Endodermal cell (in vitro differentiated cells): ENCODE results near the gene POU2AF2. TPM values are rescaled to one million over a fixed set of nuclear protein-coding genes. Genes with fewer than 3 reads are reported as not detected.

ENCODE experiments used
- DNase-seq: peaks from one replicate; pipeline ENCODE4 v3.0.0-alpha.2; 2017
- H3K27ac ChIP-seq: 2 replicates; pipeline ENCODE4 v1.5.1; 2013; ENCODE audit warnings: mild to moderate bottlenecking, low read depth, low read length, moderate library complexity
- H3K27me3 ChIP-seq: 2 replicates; pipeline ENCODE4 v1.6.1; 2013; ENCODE audit warnings: mild to moderate bottlenecking, low read length, moderate library complexity; ENCODE audit not compliant: insufficient read depth, control insufficient read depth, poor library complexity, severe bottlenecking
- H3K36me3 ChIP-seq: 2 replicates; pipeline ENCODE4 v1.7.0; 2013; ENCODE audit warnings: mild to moderate bottlenecking, low read length, moderate library complexity; ENCODE audit not compliant: control insufficient read depth, insufficient read depth
- H3K4me1 ChIP-seq: one replicate; pipeline ENCODE4 v1.7.0; 2013; ENCODE audit warnings: low read length; ENCODE audit not compliant: control insufficient read depth, insufficient read depth
- H3K4me3 ChIP-seq: 2 replicates; pipeline ENCODE4 v1.5.1; 2013; ENCODE audit warnings: mild to moderate bottlenecking, low read length, moderate library complexity
- H3K9ac ChIP-seq: 2 replicates; pipeline ENCODE4 v1.6.1; 2013; ENCODE audit warnings: mild to moderate bottlenecking, low read length, moderate library complexity; ENCODE audit not compliant: poor library complexity, severe bottlenecking; ENCODE audit errors: extremely low read depth
- H3K9me3 ChIP-seq: 2 replicates; pipeline ENCODE4 v1.6.1; 2013; ENCODE audit warnings: mild to moderate bottlenecking, low read length, moderate library complexity; ENCODE audit not compliant: control insufficient read depth
- H3K27ac Mint-ChIP-seq: 2 replicates; pipeline ENCODE4 v1.8.0; 2020; ENCODE audit warnings: mixed read lengths
- H3K27me3 Mint-ChIP-seq: 2 replicates; pipeline ENCODE4 v1.8.0; 2021; ENCODE audit warnings: mild to moderate bottlenecking, mixed read lengths; ENCODE audit not compliant: insufficient read depth
- H3K36me3 Mint-ChIP-seq: 2 replicates; pipeline ENCODE4 v1.8.0; 2020; ENCODE audit warnings: low read depth, mixed read lengths
- H3K4me1 Mint-ChIP-seq: 2 replicates; pipeline ENCODE4 v1.8.0; 2020; ENCODE audit warnings: mixed read lengths
- H3K4me3 Mint-ChIP-seq: 2 replicates; pipeline ENCODE4 v1.8.0; 2020; ENCODE audit warnings: mild to moderate bottlenecking, moderate library complexity, mixed read lengths
- H3K9me3 Mint-ChIP-seq: 2 replicates; pipeline ENCODE4 v1.8.0; 2020; ENCODE audit warnings: mild to moderate bottlenecking, mixed read lengths
- WGBS, 2 experiments: methylation state at CpG; one replicate each; pipeline versions ENCODE4 v1.1.5 to v1.1.7; 2013; ENCODE audit warnings: missing lambda C conversion rate in 2 of 2, mixed read lengths in 1 of 2; ENCODE audit not compliant: insufficient coverage in 1 of 2, insufficient read length in 1 of 2; 5-methylcytosine and 5-hydroxymethylcytosine counted together
- total RNA-seq, 2 donors: library from RNA; stranded (reverse); fragmentation: NEBNext Ultra II Directional in 1 of 2; extraction: Animal tissue kit (Norgen Biotek cat#: 25700) in 1 of 2; gene quantifications; 2 replicates in 1 of 2; 3 replicates in 1 of 2; pipeline ENCODE4 v1.2.1, GENCODE V29; 2021
- TF ChIP-seq, protein P1 (sequence below): fragments of 200-600 bp; sonication (generic); conservative IDR thresholded peaks from 2 replicates; pipeline ENCODE4 v1.5.0; 2021; ENCODE audit warnings: antibody characterized with exemption, mild to moderate bottlenecking

POU2AF2 gene
- total RNA-seq, 2 donors from 2014 or later, result not detected

DNA sequence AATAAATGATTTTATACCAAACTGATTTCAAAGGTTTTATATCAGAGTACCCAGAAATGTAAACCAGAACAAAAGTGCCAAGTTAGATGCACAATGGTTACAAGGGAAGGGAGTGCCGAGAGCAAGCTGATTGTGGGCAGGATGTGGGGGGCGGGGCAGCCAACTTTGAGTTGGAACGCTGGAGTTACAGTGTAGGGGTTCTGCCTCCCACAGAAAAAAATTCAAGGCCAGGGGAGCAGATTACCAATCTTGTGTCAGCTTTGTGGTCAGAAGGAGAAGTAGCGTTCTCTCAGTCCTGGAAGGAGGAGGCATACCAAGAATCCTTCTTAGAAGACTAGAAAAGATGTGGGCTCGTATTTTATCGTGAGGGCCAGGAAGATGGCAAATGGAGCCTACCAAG is 15.9 kb upstream of the POU2AF2 start:
- 87 to 90% methylated on average over 5 to 6 of the region's 6 CpGs for WGBS, 2 experiments
- Histone ChIP-seq H3K4me1 (no peaks in the 10 kb centered on the region), H3K9ac (no peak overlapping the region), H3K27ac (no peak overlapping the region), H3K36me3 (no peaks in the 10 kb centered on the region), H3K9me3 (peaks cover 19% of the 10 kb centered on the region), H3K4me3 (no peak overlapping the region), H3K27me3 (peaks cover 9% of the 10 kb centered on the region)
- no peak for DNase-seq
- TF ChIP-seq, protein P1, sequence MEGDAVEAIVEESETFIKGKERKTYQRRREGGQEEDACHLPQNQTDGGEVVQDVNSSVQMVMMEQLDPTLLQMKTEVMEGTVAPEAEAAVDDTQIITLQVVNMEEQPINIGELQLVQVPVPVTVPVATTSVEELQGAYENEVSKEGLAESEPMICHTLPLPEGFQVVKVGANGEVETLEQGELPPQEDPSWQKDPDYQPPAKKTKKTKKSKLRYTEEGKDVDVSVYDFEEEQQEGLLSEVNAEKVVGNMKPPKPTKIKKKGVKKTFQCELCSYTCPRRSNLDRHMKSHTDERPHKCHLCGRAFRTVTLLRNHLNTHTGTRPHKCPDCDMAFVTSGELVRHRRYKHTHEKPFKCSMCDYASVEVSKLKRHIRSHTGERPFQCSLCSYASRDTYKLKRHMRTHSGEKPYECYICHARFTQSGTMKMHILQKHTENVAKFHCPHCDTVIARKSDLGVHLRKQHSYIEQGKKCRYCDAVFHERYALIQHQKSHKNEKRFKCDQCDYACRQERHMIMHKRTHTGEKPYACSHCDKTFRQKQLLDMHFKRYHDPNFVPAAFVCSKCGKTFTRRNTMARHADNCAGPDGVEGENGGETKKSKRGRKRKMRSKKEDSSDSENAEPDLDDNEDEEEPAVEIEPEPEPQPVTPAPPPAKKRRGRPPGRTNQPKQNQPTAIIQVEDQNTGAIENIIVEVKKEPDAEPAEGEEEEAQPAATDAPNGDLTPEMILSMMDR, result no peak
- Mint-ChIP-seq H3K4me1 (peaks cover 4% of the 10 kb centered on the region), H3K4me3 (no peak overlapping the region), H3K36me3 (no peaks in the 10 kb centered on the region), H3K27ac (no peak overlapping the region), H3K27me3 (peaks cover 14% of the 10 kb centered on the region), H3K9me3 (peaks cover 12% of the 10 kb centered on the region)

DNA sequence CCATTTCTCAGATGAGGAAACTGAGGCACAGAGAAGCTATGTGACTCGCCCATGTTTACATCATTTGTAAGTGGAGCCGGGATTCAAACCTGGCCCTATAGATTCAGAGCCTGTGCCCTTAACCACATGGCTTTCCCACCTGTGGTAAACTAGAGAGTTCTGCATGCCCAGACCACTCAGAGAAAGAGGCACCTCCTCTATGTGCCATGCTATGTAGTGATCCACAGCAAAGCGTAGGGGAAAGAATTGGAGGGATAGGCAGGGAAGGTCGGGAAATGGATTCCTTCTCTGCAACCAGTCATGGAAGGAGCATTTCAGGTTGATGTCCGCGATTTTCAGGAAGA is 15.4 kb upstream of the POU2AF2 start:
- no peaks in the 10 kb centered on the region for H3K36me3 ChIP-seq
- peaks cover 12% of the 10 kb centered on the region for H3K27me3 Mint-ChIP-seq
- no peak overlapping the region for H3K4me3 Mint-ChIP-seq
- 53 to 60% methylated on average over 6 of the region's 6 CpGs for WGBS, 2 experiments
- H3K27ac ChIP-seq, result no peak overlapping the region
- no peaks in the 10 kb centered on the region for H3K4me1 ChIP-seq
- H3K27ac Mint-ChIP-seq, result no peak overlapping the region
- H3K9me3 ChIP-seq, result peaks cover 15% of the 10 kb centered on the region
- no peak for DNase-seq
- H3K27me3 ChIP-seq, result peaks cover 9% of the 10 kb centered on the region
- H3K4me3 ChIP-seq, result no peak overlapping the region
- no peak overlapping the region for H3K9ac ChIP-seq
- TF ChIP-seq, protein P1, result no peak
- no peaks in the 10 kb centered on the region for H3K36me3 Mint-ChIP-seq
- peaks cover 4% of the 10 kb centered on the region for H3K4me1 Mint-ChIP-seq
- H3K9me3 Mint-ChIP-seq, result peaks cover 8% of the 10 kb centered on the region

DNA sequence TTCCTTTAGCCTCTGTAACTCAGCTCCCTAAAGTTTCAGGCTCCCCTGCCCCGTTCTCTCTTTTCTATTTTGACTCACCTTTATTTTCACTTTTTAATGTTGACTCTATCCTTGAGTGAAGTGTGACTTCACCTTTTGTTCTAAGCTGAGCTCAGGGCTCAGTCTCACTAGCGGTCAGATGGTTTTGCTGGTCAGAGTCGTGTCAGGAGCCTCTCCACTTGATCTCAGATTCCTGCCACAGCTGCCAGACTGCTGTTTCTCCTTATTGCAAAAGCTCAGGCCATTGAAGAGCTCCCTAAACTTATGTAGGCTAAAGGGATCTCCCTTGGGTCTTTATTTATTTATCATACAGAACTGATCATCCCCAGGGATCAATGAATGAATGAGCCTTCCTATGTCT is 13.7 kb upstream of the POU2AF2 start:
- H3K36me3 ChIP-seq, result no peaks in the 10 kb centered on the region
- H3K9ac ChIP-seq, result no peak overlapping the region
- Mint-ChIP-seq H3K4me1 (peaks cover 4% of the 10 kb centered on the region), H3K36me3 (no peaks in the 10 kb centered on the region), H3K27ac (no peak overlapping the region), H3K27me3 (peaks cover 12% of the 10 kb centered on the region), H3K9me3 (peaks cover 3% of the 10 kb centered on the region), H3K4me3 (no peak overlapping the region)
- TF ChIP-seq, protein P1, result no peak
- peaks cover 9% of the 10 kb centered on the region for H3K27me3 ChIP-seq
- H3K4me1 ChIP-seq, result no peaks in the 10 kb centered on the region
- no peak overlapping the region for H3K27ac ChIP-seq
- WGBS, 2 experiments, result 50 to 76% methylated on average over 2 to 3 of the region's 3 CpGs
- peaks cover 12% of the 10 kb centered on the region for H3K9me3 ChIP-seq
- H3K4me3 ChIP-seq, result no peak overlapping the region
- no peak for DNase-seq
